Cardiac fibroblast (primary cell): Measurements from ENCODE around the gene P2RX7.

Experiments used
- DNase-seq, 2 donors: peaks; one replicate each; pipeline versions ENCODE4 v3.0.0 to v3.0.0-alpha.2; 2010; ENCODE audit warnings: low read depth in 2 of 2
- H3K4me3 ChIP-seq, 2 donors: replicated peaks in 1 of 2; 1 replicate in 1 of 2; 2 replicates in 1 of 2; pipeline ENCODE4 v1.5.1; 2011; ENCODE audit warnings: low read depth in 2 of 2, low read length in 2 of 2, mild to moderate bottlenecking in 2 of 2, moderate library complexity in 1 of 2
- CTCF ChIP-seq: IDR thresholded peaks from one replicate; pipeline ENCODE4 v1.5.1; 2011; ENCODE audit warnings: low read depth, mild to moderate bottlenecking, low read length, inconsistent platforms

The P2RX7 gene

GRCh38 chr12:121115530-121115929 lies 17.1 kb upstream of the P2RX7 start:
- H3K4me3 ChIP-seq, result no peak overlapping the region
- TF ChIP-seq CTCF, result no peak
- DNase-seq, result no peak

DNA sequence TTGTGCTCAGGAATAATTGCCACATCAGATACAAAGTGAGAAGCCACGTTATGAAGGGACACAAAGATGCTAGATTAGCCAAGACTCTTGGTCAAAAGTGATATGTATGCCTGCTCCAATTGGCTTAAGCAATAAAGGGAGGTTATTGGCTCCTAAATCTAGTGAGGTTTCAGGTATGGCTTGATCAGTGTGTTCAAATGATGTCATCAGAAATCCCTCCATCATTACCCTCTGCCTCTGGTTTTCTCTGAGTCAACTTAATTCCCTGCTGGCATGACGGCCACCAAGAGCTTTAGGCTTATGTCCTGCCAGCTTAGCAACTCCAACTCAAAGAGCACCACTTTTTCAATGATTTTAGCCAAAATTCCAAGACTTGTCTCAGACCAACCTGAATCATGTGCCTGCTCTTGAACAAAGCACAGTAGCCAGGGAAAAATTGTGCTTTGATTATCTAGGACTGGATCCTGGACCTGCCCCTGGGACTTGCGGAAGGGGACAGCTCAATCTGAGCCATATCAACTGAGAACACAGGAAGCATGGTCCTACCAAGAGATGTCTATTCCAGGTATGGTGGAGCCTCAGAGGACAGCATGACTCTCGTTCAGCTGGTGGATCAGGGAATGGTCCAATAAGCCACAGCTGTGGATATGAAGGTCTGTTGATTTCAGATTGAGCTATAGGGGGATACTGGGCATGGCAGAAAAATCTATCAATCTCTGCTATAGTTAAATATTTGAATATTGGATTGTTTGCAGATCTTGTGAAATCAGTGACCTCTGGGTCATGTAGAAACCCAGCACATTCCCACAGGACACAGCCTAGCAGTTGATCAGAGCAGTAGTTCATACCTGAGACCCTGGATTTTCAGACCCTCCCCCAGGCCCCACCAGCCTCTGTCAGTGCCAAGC lies 16.1 kb upstream of the P2RX7 start:
- no peak for TF ChIP-seq CTCF
- DNase-seq, result no peak
- H3K4me3 ChIP-seq, result no peak overlapping the region

GRCh38 chr12:121117226-121117777 lies 15.4 kb upstream of the P2RX7 start:
- no peak for TF ChIP-seq CTCF
- DNase-seq, result no peak
- H3K4me3 ChIP-seq, result no peak overlapping the region

DNA sequence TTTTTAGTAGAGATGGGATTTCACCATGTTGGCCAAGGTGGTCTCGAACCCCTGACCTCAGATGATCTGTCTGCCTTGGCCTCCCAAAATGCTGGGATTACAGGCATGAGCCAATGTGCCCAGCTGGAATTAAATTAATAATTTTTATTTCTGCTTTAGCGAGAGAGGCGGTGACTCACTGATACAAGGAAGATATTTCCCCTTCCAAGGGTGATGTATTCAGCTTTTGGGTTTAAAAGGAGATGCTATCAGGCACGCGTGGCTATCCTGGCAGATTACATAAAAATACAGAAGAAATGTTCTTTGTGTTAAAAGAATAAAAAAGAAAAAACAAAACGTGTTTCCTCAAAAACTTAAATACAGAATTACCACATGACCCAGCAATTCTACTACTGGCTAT lies 12.4 kb upstream of the P2RX7 start:
- no peak for TF ChIP-seq CTCF
- H3K4me3 ChIP-seq, result no peak overlapping the region
- no peak for DNase-seq

DNA sequence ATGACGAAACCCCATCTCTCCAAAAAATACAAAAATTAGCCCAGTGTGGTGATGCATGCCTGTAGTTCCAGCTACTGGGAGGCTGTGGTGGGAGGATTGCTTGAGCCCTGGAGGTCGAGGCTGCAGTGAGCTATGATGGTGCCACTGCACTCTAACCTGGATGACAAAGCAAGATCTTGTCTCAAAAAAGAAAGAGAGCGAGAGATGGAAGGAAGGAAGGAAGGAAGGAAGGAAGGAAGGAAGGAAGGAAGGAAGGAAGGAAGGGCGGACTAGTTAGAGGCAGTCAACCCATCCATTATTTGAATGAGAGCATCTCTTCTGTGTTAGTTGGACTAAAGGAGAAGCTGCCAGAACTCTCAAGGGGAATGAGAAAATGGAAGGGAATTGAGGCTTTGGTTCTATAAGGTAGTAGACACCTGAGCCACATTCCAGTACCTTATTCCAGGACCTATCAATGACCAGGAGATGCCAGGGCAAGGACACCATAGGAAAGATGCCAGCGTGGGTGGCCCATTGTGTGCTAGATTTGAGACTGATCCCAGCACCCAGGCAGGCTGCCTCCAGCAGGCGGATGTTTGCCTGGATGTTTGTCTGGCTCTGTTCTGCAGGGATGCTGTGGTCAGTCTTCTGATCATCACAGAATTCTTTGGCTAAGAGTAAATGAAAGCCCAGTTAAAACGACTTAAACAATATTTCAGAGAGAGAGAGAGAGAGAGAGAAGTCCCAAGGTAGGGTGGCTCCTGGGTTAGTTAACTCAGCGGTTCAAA lies 11.5 kb upstream of the P2RX7 start:
- no peak overlapping the region for H3K4me3 ChIP-seq
- DNase-seq, result no peak
- TF ChIP-seq CTCF, result no peak

DNA sequence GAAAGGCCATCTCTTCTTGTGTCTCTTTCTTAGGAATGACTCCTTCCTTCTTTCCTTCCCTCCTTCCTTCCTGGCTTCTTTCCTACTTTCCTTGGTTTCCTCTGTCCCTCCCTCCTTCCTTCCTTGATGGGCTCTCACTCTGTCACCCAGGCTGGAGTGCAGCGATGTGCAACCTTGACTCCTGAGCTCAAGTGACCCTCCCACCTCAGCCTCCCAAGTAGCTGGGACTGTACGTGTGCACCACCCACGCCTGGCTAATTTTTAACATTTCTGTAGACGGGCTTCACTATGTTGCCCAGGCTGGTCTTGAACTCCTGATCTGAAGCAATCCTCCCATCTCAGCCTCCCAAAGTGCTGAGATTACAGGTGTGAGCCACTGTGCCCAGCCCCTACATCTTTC lies 10.9 kb upstream of the P2RX7 start:
- H3K4me3 ChIP-seq, result no peak overlapping the region
- no peak for DNase-seq
- TF ChIP-seq CTCF, result no peak
